ENCODE results near the gene GKAP1. TPM values are rescaled to one million over a fixed set of nuclear protein-coding genes. Genes with fewer than 3 reads are reported as not detected.
"Not testable (repeated sequence)": the region's sequence is repeated elsewhere in the genome, so short reads cannot be mapped to it uniquely, and the experiment has no call there.

The GKAP1 gene
- total RNA-seq, 1 donor from 2014 or later = 8.6 TPM

GRCh38 chr9:83733739-83734138 is 83.8 kb downstream of the GKAP1 start:
- Mint-ChIP-seq H3K4me1 (no peaks in the 10 kb centered on the region), H3K9me3 (peaks cover 25% of the 10 kb centered on the region), H3K27ac (no peak overlapping the region), H3K4me3 (no peak overlapping the region), H3K36me3 (peaks cover 2% of the 10 kb centered on the region), H3K27me3 (ENCODE audit: low read depth) (peaks cover 31% of the 10 kb centered on the region)
- TF ChIP-seq, protein P1, sequence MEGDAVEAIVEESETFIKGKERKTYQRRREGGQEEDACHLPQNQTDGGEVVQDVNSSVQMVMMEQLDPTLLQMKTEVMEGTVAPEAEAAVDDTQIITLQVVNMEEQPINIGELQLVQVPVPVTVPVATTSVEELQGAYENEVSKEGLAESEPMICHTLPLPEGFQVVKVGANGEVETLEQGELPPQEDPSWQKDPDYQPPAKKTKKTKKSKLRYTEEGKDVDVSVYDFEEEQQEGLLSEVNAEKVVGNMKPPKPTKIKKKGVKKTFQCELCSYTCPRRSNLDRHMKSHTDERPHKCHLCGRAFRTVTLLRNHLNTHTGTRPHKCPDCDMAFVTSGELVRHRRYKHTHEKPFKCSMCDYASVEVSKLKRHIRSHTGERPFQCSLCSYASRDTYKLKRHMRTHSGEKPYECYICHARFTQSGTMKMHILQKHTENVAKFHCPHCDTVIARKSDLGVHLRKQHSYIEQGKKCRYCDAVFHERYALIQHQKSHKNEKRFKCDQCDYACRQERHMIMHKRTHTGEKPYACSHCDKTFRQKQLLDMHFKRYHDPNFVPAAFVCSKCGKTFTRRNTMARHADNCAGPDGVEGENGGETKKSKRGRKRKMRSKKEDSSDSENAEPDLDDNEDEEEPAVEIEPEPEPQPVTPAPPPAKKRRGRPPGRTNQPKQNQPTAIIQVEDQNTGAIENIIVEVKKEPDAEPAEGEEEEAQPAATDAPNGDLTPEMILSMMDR (IDR thresholded peaks at IDR 0.05; ENCODE audit: unreplicated experiment) = no peak
- DNase-seq (ENCODE audit: low spot score in 2 of 2, unreplicated experiment in 2 of 2) = no peak

GRCh38 chr9:83728591-83729368 is 88.8 kb downstream of the GKAP1 start:
- H3K27me3 Mint-ChIP-seq (ENCODE audit: low read depth) = peaks cover 29% of the 10 kb centered on the region

DNA sequence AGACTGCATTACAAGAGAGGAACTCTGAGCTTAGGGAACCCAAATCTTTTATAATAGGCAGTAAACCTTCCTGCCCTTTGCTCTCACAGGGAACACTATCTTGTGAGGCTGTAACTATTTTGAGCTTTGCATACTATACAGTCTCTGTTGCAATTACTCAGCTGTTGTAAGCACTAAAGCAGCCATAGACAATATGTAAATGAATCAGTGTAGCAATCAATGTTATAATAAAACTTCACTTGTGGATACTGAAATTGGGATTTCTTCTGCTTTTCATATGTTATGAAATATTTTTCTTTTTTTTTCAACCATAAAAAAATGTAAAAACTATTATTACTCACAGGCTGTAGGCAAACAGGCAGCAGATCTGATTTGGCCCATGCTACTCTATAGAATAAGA is 93.1 kb downstream of the GKAP1 start:
- Mint-ChIP-seq H3K4me3 (no peak overlapping the region), H3K27ac (no peak overlapping the region), H3K27me3 (ENCODE audit: low read depth) (peaks cover 10% of the 10 kb centered on the region), H3K9me3 (no peaks in the 10 kb centered on the region), H3K4me1 (no peaks in the 10 kb centered on the region), H3K36me3 (no peaks in the 10 kb centered on the region)
- TF ChIP-seq, protein P1 (IDR thresholded peaks at IDR 0.05; ENCODE audit: unreplicated experiment) = no peak
- no peak for DNase-seq (ENCODE audit: low spot score in 2 of 2, unreplicated experiment in 2 of 2)

More at GRCh38 chr9:83728591-83729368, 88.8 kb downstream of the GKAP1 start:
- not testable (repeated sequence) for DNase-seq (ENCODE audit: low spot score in 2 of 2, unreplicated experiment in 2 of 2); H3K27ac Mint-ChIP-seq; H3K36me3 Mint-ChIP-seq; H3K4me1 Mint-ChIP-seq; H3K4me3 Mint-ChIP-seq
- H3K9me3 Mint-ChIP-seq = peaks cover 10% of the 10 kb centered on the region

- Mint-ChIP-seq H3K27me3 (ENCODE audit: low read depth) (peaks cover 10% of the 10 kb centered on the region), H3K4me3 (no peak overlapping the region), H3K27ac (no peak overlapping the region), H3K4me1 (no peaks in the 10 kb centered on the region), H3K36me3 (no peaks in the 10 kb centered on the region), H3K9me3 (no peaks in the 10 kb centered on the region)
- DNase-seq (ENCODE audit: low spot score in 2 of 2, unreplicated experiment in 2 of 2) = no peak
- TF ChIP-seq, protein P1 (IDR thresholded peaks at IDR 0.05; ENCODE audit: unreplicated experiment) = no peak
Measured at GRCh38 chr9:83722726-83723495, 94.7 kb downstream of the GKAP1 start.

DNA sequence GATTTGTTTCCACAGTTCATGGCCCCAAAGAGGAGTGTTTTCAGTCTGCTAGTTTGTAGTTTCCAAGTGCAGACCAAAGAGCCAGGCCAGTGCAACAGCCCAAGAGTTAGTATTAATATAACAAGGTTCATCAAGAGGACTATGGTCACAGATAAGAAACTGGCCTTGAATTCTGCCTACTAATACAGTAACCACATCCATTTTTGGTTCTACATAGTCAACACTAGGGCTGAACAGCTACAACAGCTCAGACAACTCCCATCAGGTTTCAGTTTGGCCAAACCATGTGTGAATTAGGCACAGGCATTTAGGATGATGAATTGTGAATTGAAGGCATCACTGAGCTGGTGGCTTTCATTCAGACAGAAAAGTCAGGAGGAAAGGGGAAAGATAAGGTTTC is 96.1 kb downstream of the GKAP1 start:
- no peak for DNase-seq (ENCODE audit: low spot score in 2 of 2, unreplicated experiment in 2 of 2)
- no peaks in the 10 kb centered on the region for H3K36me3 Mint-ChIP-seq
- no peaks in the 10 kb centered on the region for H3K9me3 Mint-ChIP-seq
- TF ChIP-seq, protein P1 (IDR thresholded peaks at IDR 0.05; ENCODE audit: unreplicated experiment) = no peak
- no peak overlapping the region for H3K27ac Mint-ChIP-seq
- H3K4me3 Mint-ChIP-seq = no peak overlapping the region
- no peaks in the 10 kb centered on the region for H3K4me1 Mint-ChIP-seq
- H3K27me3 Mint-ChIP-seq (ENCODE audit: low read depth) = peaks cover 9% of the 10 kb centered on the region

DNA sequence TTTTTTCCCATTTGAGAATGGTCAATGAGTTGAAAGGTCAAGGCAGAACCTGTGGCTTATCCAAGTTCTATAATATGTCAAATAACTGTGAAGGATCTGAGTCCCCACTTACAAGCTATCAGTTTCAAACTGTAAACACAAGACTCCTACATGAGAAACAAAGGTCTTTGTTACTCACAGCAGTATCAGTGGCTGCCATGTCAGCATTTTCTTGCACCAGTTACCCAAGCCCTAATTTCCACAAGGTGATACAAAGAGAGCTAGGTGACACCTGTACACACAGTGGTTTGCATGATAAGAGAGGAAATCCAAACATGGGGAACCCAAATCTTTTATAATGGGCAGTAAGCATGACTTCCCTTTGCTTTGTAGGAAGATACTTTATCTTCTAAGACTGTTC is 101.8 kb downstream of the GKAP1 start:
- DNase-seq (ENCODE audit: low spot score in 2 of 2, unreplicated experiment in 2 of 2) = no peak
- Mint-ChIP-seq H3K27me3 (ENCODE audit: low read depth) (peaks cover 4% of the 10 kb centered on the region), H3K4me3 (no peak overlapping the region), H3K4me1 (no peaks in the 10 kb centered on the region), H3K9me3 (no peaks in the 10 kb centered on the region), H3K27ac (no peak overlapping the region), H3K36me3 (peaks cover 3% of the 10 kb centered on the region)
- TF ChIP-seq, protein P1 (IDR thresholded peaks at IDR 0.05; ENCODE audit: unreplicated experiment) = no peak

Measured in mesothelial cell of epicardium (in vitro differentiated cells).